Measurements from ENCODE around the gene HERPUD1. TPM values are rescaled to one million over a fixed set of nuclear protein-coding genes. Genes with fewer than 3 reads are reported as not detected.

HERPUD1 gene
- total and polyA plus RNA-seq, 2 of the 8 experiments (the other 6 are each of a cell fraction or from before 2014, with no cell fraction given) = 23.3 to 34.7 TPM

GRCh38 chr16:56883586-56883985, 48.4 kb upstream of the HERPUD1 start:
- ChIA-PET CTCF (ENCODE audit: partially characterized antibody) (interaction anchor here (1.3 to 2.3 kb wide), 3 partner anchors 14 to 37 kb away, joined by 4 to 8 read pairs (median 6); no protein-coding TSS in a partner anchor), POLR2A (ENCODE audit: partially characterized antibody) (interaction anchor here (1.3 to 2.6 kb wide), 2 partner anchors 11 to 47 kb away, joined by 3 to 10 read pairs; no protein-coding TSS in a partner anchor)
- H4K5ac ChIP-seq (ENCODE audit: insufficient read length, low read depth, low read length) = no peak overlapping the region
- H3K23me2 ChIP-seq (ENCODE audit: low read depth, low read length) = no peaks in the 10 kb centered on the region
- H3K9ac ChIP-seq (replicated peaks in 1 of 4; ENCODE audit: extremely low read depth in 1 of 4, low read depth in 3 of 4, low read length in 3 of 4) = no peak overlapping the region
- no peak overlapping the region for H3K14ac ChIP-seq (ENCODE audit: insufficient read length)
- H4K8ac ChIP-seq (ENCODE audit: extremely low read depth, insufficient read depth, low read length) = no peak overlapping the region
- H4K91ac ChIP-seq (replicated peaks; ENCODE audit: insufficient read length, low read length) = no peak overlapping the region
- H3K27me3 ChIP-seq (replicated peaks in 1 of 4; ENCODE audit: control insufficient read depth in 3 of 4, extremely low read depth in 1 of 4, insufficient read depth in 3 of 4, low read length in 3 of 4) = no peaks in the 10 kb centered on the region
- H3K27ac ChIP-seq (ENCODE audit: low read depth, low read length) = no peak overlapping the region
- no peak overlapping the region for H3K4me3 ChIP-seq (ENCODE audit: extremely low read depth in 1 of 4, insufficient read depth in 2 of 4, low read depth in 3 of 4, low read length in 4 of 4)
- no peak overlapping the region for H3K4me2 ChIP-seq (ENCODE audit: insufficient read depth in 1 of 2, low read depth in 2 of 2, low read length in 2 of 2)
- peaks cover 17 to 28% of the 10 kb centered on the region in 2 experiments for H3K9me3 ChIP-seq (ENCODE audit: insufficient read depth in 2 of 2, low read depth in 1 of 2, low read length in 1 of 2)
- no peak overlapping the region for H2BK20ac ChIP-seq (ENCODE audit: low read length)
- H2BK5ac ChIP-seq (ENCODE audit: low read depth, low read length) = no peak overlapping the region
- no peaks in the 10 kb centered on the region for H3K4me1 ChIP-seq (replicated peaks in 1 of 4; ENCODE audit: control insufficient read depth in 3 of 4, insufficient read depth in 4 of 4, low read length in 3 of 4)
- no peak overlapping the region for H3K18ac ChIP-seq (ENCODE audit: extremely low read depth, low read length)
- H3K4ac ChIP-seq (replicated peaks; ENCODE audit: insufficient read length, low read depth, low read length) = no peak overlapping the region
- no peak for TF ChIP-seq SP4 (IDR thresholded peaks at IDR 0.05; ENCODE audit: low read length)
- TF ChIP-seq CBX5 (IDR thresholded peaks at IDR 0.05; ENCODE audit: low read depth, low read length) = no peak
- TF ChIP-seq HDAC2 (IDR thresholded peaks at IDR 0.05; ENCODE audit: borderline replicate concordance in 1 of 2, low read depth in 2 of 2, low read length in 2 of 2) = no peak
- TF ChIP-seq, protein P1, sequence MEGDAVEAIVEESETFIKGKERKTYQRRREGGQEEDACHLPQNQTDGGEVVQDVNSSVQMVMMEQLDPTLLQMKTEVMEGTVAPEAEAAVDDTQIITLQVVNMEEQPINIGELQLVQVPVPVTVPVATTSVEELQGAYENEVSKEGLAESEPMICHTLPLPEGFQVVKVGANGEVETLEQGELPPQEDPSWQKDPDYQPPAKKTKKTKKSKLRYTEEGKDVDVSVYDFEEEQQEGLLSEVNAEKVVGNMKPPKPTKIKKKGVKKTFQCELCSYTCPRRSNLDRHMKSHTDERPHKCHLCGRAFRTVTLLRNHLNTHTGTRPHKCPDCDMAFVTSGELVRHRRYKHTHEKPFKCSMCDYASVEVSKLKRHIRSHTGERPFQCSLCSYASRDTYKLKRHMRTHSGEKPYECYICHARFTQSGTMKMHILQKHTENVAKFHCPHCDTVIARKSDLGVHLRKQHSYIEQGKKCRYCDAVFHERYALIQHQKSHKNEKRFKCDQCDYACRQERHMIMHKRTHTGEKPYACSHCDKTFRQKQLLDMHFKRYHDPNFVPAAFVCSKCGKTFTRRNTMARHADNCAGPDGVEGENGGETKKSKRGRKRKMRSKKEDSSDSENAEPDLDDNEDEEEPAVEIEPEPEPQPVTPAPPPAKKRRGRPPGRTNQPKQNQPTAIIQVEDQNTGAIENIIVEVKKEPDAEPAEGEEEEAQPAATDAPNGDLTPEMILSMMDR (IDR thresholded peaks at IDR 0.05; ENCODE audit: control extremely low read depth in 1 of 3, insufficient read depth in 1 of 3, low read depth in 1 of 3, low read length in 3 of 3) = no peak
- TF ChIP-seq, protein P2, sequence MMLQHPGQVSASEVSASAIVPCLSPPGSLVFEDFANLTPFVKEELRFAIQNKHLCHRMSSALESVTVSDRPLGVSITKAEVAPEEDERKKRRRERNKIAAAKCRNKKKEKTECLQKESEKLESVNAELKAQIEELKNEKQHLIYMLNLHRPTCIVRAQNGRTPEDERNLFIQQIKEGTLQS (IDR thresholded peaks at IDR 0.05; ENCODE audit: insufficient read depth, low read depth, low read length) = no peak
- no peak for TF ChIP-seq SUZ12 (IDR thresholded peaks at IDR 0.05; ENCODE audit: low read length)
- TF ChIP-seq CREB1 (IDR thresholded peaks at IDR 0.05) = no peak
- TF ChIP-seq SRF (IDR thresholded peaks at IDR 0.05; ENCODE audit: low read depth, low read length) = no peak
- WGBS, 2 experiments (ENCODE audit: extremely low coverage in 1 of 2, insufficient coverage in 1 of 2, insufficient read length in 1 of 2, insufficient replicate concordance in 2 of 2, low coverage in 1 of 2, low lambda C conversion rate in 2 of 2, missing lambda C conversion rate in 1 of 2) = 95% methylated on average over 2 of the region's 2 CpGs; no CpG with 5 or more reads in 1 of the 2 experiments
- FAIRE-seq (no peak), DNase-seq (ENCODE audit: low read depth in 1 of 2, low spot score in 2 of 2) (no peak)
- no peak overlapping the region for H2BK120ac ChIP-seq (replicated peaks; ENCODE audit: low read depth, low read length)
- no peak overlapping the region for H2AFZ ChIP-seq (ENCODE audit: low read length)
- H4K20me1 ChIP-seq (replicated peaks in 1 of 2; ENCODE audit: control insufficient read depth in 1 of 2, insufficient read depth in 2 of 2, low read length in 2 of 2) = no peaks in the 10 kb centered on the region
- no peak overlapping the region for H2BK12ac ChIP-seq (ENCODE audit: low read depth, low read length)
- no peak overlapping the region for H3K23ac ChIP-seq (ENCODE audit: insufficient read length)
- no peak overlapping the region for H2BK15ac ChIP-seq (ENCODE audit: low read length)
- no peaks in the 10 kb centered on the region for H3K36me3 ChIP-seq (ENCODE audit: control insufficient read depth in 2 of 4, insufficient read depth in 4 of 4, low read length in 3 of 4)
- H3K79me2 ChIP-seq (ENCODE audit: control insufficient read depth in 1 of 2, insufficient read depth in 2 of 2, low read length in 2 of 2) = no peaks in the 10 kb centered on the region
- H2AK5ac ChIP-seq (ENCODE audit: low read depth, low read length) = no peak overlapping the region
- no peak overlapping the region for H3K56ac ChIP-seq (replicated peaks; ENCODE audit: insufficient read length, low read depth, low read length)
- no peaks in the 10 kb centered on the region for H3K79me1 ChIP-seq (ENCODE audit: low read depth, low read length)
